MM.1S (cell line): ENCODE measurements around the gene DBNDD1.

Experiments
- DNase-seq: peaks from one replicate; pipeline ENCODE4 v3.0.0-alpha.2; 2015
- H2AFZ ChIP-seq: fragments of 300-600 bp; sonication (generic); 2 replicates; pipeline ENCODE4 v1.6.0; 2016; ENCODE audit warnings: antibody characterized with exemption, low read length
- H3F3A ChIP-seq: fragments of 300-600 bp; sonication (generic); 2 replicates; pipeline ENCODE4 v1.6.1; 2016; ENCODE audit warnings: mild to moderate bottlenecking, antibody characterized with exemption, low read length, moderate library complexity, mixed read lengths; ENCODE audit not compliant: insufficient read depth
- H3K27ac ChIP-seq: fragments of 300-600 bp; sonication (generic); 2 replicates; pipeline ENCODE4 v1.5.1; 2016; ENCODE audit warnings: mild to moderate bottlenecking, low read length
- H3K27me3 ChIP-seq: fragments of 300-600 bp; sonication (generic); replicated peaks from 2 replicates; pipeline ENCODE4 v1.6.0; 2016; ENCODE audit warnings: low read length; ENCODE audit not compliant: insufficient read depth
- H3K36me3 ChIP-seq: fragments of 300-600 bp; sonication (generic); replicated peaks from 2 replicates; pipeline ENCODE4 v1.6.1; 2016; ENCODE audit warnings: mild to moderate bottlenecking, low read length, mixed read lengths; ENCODE audit not compliant: insufficient read depth
- H3K4me1 ChIP-seq: fragments of 300-600 bp; sonication (generic); 2 replicates; pipeline ENCODE4 v1.6.1; 2016; ENCODE audit warnings: low read length, mixed read lengths
- H3K4me2 ChIP-seq: fragments of 300-600 bp; sonication (generic); 2 replicates; pipeline ENCODE4 v1.6.0; 2016; ENCODE audit warnings: low read depth, low read length
- H3K4me3 ChIP-seq: fragments of 300-600 bp; sonication (generic); 2 replicates; pipeline ENCODE4 v1.5.1; 2016; ENCODE audit warnings: low read length, mixed read lengths
- H3K79me2 ChIP-seq: fragments of 300-600 bp; sonication (generic); 2 replicates; pipeline ENCODE4 v1.6.1; 2016; ENCODE audit warnings: mixed run types, low read length, mixed read lengths
- H3K9ac ChIP-seq: fragments of 300-600 bp; sonication (generic); 2 replicates; pipeline ENCODE4 v1.6.1; 2016; ENCODE audit warnings: low read length, mixed read lengths
- H3K9me2 ChIP-seq: fragments of 300-600 bp; sonication (generic); replicated peaks from 2 replicates; pipeline ENCODE4 v1.6.1; 2016; ENCODE audit warnings: mild to moderate bottlenecking, low read length, mixed read lengths; ENCODE audit not compliant: insufficient read depth
- H3K9me3 ChIP-seq: fragments of 300-600 bp; sonication (generic); replicated peaks from 2 replicates; pipeline ENCODE4 v1.6.1; 2016; ENCODE audit warnings: mild to moderate bottlenecking, low read length, mixed read lengths; ENCODE audit not compliant: insufficient read depth
- H4K20me1 ChIP-seq: fragments of 300-600 bp; sonication (generic); 2 replicates; pipeline ENCODE4 v1.6.1; 2016; ENCODE audit warnings: mild to moderate bottlenecking, low read length, moderate library complexity, mixed read lengths; ENCODE audit not compliant: insufficient read depth
- EZH2 ChIP-seq: fragments of 300-600 bp; sonication (generic); optimal IDR thresholded peaks from 2 replicates; pipeline ENCODE3; 2017; ENCODE audit warnings: low read depth, mild to moderate bottlenecking, antibody characterized with exemption, low read length, mixed read lengths
- EZH2phosphoT487 ChIP-seq: fragments of 300-600 bp; sonication (generic); IDR thresholded peaks from 2 replicates; pipeline ENCODE4 v1.6.1; 2018; ENCODE audit warnings: antibody characterized with exemption, low read length
- TF ChIP-seq, protein P1 (sequence below): fragments of 300-600 bp; sonication (generic); IDR thresholded peaks from 2 replicates; pipeline ENCODE4 v1.5.1; 2016; ENCODE audit warnings: antibody characterized with exemption, low read length, mixed read lengths

Gene DBNDD1

DNA sequence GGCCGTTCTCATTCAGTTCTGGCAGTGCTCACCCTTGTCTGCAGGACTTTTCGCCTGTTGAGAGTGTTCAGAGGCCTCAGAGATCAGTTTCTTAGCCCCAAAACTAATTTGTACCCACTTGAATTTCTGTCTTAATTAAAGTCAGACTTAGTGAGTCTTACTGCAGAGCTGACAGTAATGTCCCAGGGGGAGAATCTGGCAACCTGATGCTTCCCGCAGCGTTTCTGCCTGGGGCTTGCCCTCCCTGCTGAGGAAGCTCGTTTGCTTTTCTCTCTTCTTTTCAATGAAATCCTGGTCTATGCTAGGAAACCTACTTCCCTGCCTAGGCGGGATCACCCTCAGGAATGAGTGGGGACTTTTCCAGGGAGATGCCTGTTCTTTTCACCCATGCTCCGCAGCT is 25.3 kb downstream of the DBNDD1 start:
- H3K27me3 ChIP-seq, result no peaks in the 10 kb centered on the region
- H4K20me1 ChIP-seq, result no peaks in the 10 kb centered on the region
- H3F3A ChIP-seq, result peaks cover 12% of the 10 kb centered on the region; the same call in 1 of the 2 replicates
- H3K9me2 ChIP-seq, result no peaks in the 10 kb centered on the region
- no peak overlapping the region for H2AFZ ChIP-seq
- no peaks in the 10 kb centered on the region for H3K79me2 ChIP-seq
- no peak overlapping the region for H3K4me3 ChIP-seq
- no peak overlapping the region for H3K4me2 ChIP-seq
- H3K9me3 ChIP-seq, result no peaks in the 10 kb centered on the region
- TF ChIP-seq EZH2 (no peak), EZH2phosphoT487 (no peak)
- TF ChIP-seq, protein P1, sequence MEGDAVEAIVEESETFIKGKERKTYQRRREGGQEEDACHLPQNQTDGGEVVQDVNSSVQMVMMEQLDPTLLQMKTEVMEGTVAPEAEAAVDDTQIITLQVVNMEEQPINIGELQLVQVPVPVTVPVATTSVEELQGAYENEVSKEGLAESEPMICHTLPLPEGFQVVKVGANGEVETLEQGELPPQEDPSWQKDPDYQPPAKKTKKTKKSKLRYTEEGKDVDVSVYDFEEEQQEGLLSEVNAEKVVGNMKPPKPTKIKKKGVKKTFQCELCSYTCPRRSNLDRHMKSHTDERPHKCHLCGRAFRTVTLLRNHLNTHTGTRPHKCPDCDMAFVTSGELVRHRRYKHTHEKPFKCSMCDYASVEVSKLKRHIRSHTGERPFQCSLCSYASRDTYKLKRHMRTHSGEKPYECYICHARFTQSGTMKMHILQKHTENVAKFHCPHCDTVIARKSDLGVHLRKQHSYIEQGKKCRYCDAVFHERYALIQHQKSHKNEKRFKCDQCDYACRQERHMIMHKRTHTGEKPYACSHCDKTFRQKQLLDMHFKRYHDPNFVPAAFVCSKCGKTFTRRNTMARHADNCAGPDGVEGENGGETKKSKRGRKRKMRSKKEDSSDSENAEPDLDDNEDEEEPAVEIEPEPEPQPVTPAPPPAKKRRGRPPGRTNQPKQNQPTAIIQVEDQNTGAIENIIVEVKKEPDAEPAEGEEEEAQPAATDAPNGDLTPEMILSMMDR, result no peak
- H3K9ac ChIP-seq, result no peak overlapping the region
- peak overlapping the region; percentile 57; the same call in 1 of the 2 replicates for H3K27ac ChIP-seq
- no peaks in the 10 kb centered on the region for H3K36me3 ChIP-seq
- no peak for DNase-seq
- no peaks in the 10 kb centered on the region for H3K4me1 ChIP-seq

DNA sequence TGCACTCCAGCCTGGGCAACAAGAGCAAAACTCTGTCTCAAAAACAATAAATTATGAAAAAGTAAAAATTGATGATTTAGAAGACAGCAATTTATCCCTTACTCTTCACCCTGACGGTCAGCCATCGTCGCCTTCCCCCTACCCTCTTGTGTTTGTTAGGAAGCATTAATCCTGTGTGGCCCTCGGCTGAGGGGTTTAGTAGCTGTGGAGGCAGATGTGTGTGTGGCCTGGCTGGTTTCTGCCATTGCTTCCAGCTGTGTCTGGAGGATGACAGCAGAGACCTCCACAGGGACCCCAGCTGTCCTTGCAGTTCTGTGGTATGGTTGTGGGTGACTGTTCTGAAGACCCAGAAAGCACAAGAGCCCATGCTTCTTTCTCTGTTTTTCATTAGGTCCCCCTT is 25.9 kb downstream of the DBNDD1 start:
- Histone ChIP-seq H3K9me3 (no peaks in the 10 kb centered on the region), H3K4me1 (no peaks in the 10 kb centered on the region), H3K36me3 (no peaks in the 10 kb centered on the region), H3K9me2 (no peaks in the 10 kb centered on the region), H3K27me3 (no peaks in the 10 kb centered on the region), H3K9ac (no peak overlapping the region), H3K4me3 (no peak overlapping the region), H2AFZ (no peak overlapping the region), H3K79me2 (no peaks in the 10 kb centered on the region), H3K4me2 (no peak overlapping the region), H4K20me1 (no peaks in the 10 kb centered on the region), H3F3A (peaks cover 12% of the 10 kb centered on the region; the same call in 1 of the 2 replicates), H3K27ac (no peak overlapping the region)
- TF ChIP-seq EZH2phosphoT487, result no peak
- TF ChIP-seq EZH2, result no peak
- TF ChIP-seq, protein P1, result no peak
- no peak for DNase-seq

DNA sequence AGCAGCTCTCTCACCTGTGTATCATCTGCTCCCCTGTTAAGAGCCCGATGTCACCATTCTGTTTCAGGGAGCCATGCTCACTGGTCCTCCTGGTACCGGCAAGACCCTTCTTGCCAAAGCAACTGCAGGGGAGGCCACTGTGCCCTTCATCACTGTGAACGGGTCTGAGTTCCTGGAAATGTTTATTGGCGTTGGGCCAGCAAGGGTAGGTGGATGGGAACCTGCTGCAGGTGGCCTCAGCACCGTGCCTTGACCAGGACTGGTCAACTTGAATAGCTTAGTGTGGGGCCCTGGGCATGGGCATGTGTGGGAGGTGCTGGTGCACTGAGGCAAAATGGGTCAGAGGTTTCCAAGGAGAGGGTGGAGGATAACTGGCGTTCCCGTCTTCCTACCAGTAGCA is 28.5 kb downstream of the DBNDD1 start:
- Histone ChIP-seq H3K4me3 (no peak overlapping the region), H3K27ac (no peak overlapping the region), H3K9me3 (no peaks in the 10 kb centered on the region), H3K27me3 (no peaks in the 10 kb centered on the region), H3K9ac (no peak overlapping the region), H3F3A (peaks cover 9% of the 10 kb centered on the region; the same call in 1 of the 2 replicates), H3K4me1 (no peaks in the 10 kb centered on the region), H3K36me3 (no peaks in the 10 kb centered on the region), H3K9me2 (no peaks in the 10 kb centered on the region), H3K79me2 (no peaks in the 10 kb centered on the region), H4K20me1 (no peaks in the 10 kb centered on the region), H2AFZ (no peak overlapping the region), H3K4me2 (no peak overlapping the region)
- no peak for DNase-seq
- TF ChIP-seq EZH2 (no peak), EZH2phosphoT487 (no peak)
- TF ChIP-seq, protein P1, result no peak
